ENCODE measurements around the gene TTC34. TPM values are rescaled to one million over a fixed set of nuclear protein-coding genes. Genes with fewer than 3 reads are reported as not detected.

TTC34 gene
- total RNA-seq, 1 donor from 2014 or later: 3.1 TPM

DNA sequence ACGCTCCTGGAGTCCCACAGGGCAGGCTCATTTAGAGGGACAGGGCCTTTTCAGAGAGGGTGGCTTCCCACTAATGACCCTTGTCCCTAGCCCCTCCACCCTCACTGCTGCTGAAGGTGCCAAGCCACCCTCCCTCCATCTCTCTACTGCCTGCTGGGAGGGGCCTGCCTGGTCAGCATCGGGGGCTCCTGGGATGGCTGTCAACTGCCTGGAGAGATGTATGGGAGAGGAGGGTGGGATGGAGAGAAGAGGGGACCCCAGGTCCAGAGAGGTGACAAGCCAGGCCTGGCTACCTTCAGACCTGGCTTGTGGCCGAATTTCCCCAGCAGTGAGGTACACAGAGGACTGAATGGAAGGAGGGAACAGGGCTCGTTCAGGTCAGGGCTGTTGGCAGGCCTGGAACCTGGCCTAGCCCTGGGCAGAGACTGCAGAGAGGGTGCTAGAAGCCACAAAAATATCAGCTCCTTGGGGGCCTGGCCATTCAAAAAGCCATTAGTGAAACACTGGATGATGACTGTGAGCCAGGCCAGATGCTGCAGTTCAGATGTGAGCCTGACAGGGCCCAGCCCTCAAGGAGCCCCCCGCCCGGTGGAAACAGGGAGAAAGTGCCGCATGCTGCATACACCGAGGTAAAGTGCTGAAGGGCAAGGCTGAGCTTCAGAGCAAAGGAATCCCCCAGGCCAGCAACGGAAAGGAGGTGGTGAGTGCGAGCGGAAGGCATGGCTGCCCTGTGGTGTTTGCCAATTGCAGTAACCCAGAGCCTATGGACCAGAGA, 188.7 kb downstream of the TTC34 start:
- Mint-ChIP-seq H3K4me3 (no peak overlapping the region), H3K27me3 (peaks cover 6% of the 10 kb centered on the region), H3K9me3 (peaks cover 16% of the 10 kb centered on the region), H3K4me1 (ENCODE audit: unreplicated experiment) (peaks cover 3% of the 10 kb centered on the region), H3K36me3 (no peaks in the 10 kb centered on the region), H3K27ac (no peak overlapping the region)
- DNase-seq (ENCODE audit: extremely low spot score, unreplicated experiment): no peak
- TF ChIP-seq, protein P1, sequence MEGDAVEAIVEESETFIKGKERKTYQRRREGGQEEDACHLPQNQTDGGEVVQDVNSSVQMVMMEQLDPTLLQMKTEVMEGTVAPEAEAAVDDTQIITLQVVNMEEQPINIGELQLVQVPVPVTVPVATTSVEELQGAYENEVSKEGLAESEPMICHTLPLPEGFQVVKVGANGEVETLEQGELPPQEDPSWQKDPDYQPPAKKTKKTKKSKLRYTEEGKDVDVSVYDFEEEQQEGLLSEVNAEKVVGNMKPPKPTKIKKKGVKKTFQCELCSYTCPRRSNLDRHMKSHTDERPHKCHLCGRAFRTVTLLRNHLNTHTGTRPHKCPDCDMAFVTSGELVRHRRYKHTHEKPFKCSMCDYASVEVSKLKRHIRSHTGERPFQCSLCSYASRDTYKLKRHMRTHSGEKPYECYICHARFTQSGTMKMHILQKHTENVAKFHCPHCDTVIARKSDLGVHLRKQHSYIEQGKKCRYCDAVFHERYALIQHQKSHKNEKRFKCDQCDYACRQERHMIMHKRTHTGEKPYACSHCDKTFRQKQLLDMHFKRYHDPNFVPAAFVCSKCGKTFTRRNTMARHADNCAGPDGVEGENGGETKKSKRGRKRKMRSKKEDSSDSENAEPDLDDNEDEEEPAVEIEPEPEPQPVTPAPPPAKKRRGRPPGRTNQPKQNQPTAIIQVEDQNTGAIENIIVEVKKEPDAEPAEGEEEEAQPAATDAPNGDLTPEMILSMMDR (conservative IDR thresholded peaks at IDR 0.05): no peak

DNA sequence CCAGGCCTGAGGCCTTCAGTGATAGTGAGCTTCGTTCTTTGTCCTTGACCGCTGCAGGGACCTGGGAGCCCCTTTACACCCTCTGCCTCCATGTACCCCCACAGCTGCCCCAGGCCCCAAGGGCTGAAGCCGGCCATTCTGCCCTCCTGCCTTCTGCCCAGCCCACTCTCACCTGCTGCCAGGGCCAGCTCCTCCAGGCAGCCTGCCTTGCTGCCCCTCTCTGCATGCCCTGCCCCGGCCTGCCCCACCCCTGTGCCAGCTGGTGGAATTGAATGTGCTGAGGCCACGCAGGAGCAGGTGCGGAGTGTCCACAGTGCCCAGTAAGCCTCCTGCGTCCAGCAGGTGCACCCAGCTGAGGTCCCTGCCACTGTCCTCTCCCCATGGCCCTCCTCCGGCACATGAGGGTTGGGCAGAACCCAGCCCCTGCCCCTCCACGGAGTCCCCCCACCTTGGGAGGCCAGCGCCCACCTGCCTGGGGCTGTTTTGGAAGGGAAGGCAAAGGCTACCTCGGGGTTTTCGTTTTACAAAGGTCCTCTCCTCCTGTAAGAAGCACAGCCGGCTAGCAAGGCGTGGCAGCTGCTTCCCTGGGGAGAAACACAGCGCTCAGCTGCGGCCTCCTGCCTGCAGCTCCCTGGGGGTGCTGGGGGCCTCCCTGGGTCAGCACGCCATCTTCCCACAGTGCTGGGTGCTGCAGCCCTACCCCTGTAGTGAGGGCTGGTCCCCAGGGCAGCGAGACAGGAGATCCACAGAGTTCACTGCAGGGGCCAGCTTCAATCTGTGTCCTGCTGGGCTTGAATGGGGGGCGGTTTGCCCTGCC, 189.7 kb downstream of the TTC34 start:
- Mint-ChIP-seq H3K36me3 (no peaks in the 10 kb centered on the region), H3K9me3 (peaks cover 16% of the 10 kb centered on the region), H3K27me3 (peaks cover 6% of the 10 kb centered on the region), H3K27ac (no peak overlapping the region), H3K4me3 (no peak overlapping the region), H3K4me1 (ENCODE audit: unreplicated experiment) (no peaks in the 10 kb centered on the region)
- TF ChIP-seq, protein P1 (conservative IDR thresholded peaks at IDR 0.05): no peak
- no peak for DNase-seq (ENCODE audit: extremely low spot score, unreplicated experiment)

DNA sequence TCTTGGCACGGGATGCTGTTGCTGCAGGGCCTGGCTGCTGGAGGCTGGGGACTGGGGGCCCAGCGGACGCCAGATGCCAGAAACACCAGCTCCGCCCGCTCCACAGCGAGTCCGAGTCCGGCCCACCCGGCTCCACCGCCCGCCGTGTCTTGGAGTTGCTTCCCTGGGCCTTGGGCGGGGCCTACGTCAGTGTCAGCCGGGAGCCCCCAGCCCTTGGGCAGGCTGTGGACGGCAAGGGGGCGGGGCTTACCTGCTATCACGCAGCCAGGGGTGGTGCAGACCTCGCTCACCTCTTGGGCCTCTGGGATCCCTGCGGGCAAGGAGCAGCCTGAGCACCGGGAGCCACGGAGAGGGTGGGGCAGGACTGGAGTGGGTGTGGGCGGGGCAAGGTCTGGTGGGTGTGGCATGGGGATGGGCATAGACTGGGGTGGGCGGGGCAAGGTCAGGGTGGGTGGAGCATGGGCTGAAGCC, 190.4 kb downstream of the TTC34 start:
- H3K9me3 Mint-ChIP-seq: peaks cover 16% of the 10 kb centered on the region
- peaks cover 6% of the 10 kb centered on the region for H3K27me3 Mint-ChIP-seq
- TF ChIP-seq, protein P1 (conservative IDR thresholded peaks at IDR 0.05): no peak
- DNase-seq (ENCODE audit: extremely low spot score, unreplicated experiment): no peak
- no peaks in the 10 kb centered on the region for H3K4me1 Mint-ChIP-seq (ENCODE audit: unreplicated experiment)
- no peaks in the 10 kb centered on the region for H3K36me3 Mint-ChIP-seq
- H3K27ac Mint-ChIP-seq: no peak overlapping the region
- no peak overlapping the region for H3K4me3 Mint-ChIP-seq

DNA sequence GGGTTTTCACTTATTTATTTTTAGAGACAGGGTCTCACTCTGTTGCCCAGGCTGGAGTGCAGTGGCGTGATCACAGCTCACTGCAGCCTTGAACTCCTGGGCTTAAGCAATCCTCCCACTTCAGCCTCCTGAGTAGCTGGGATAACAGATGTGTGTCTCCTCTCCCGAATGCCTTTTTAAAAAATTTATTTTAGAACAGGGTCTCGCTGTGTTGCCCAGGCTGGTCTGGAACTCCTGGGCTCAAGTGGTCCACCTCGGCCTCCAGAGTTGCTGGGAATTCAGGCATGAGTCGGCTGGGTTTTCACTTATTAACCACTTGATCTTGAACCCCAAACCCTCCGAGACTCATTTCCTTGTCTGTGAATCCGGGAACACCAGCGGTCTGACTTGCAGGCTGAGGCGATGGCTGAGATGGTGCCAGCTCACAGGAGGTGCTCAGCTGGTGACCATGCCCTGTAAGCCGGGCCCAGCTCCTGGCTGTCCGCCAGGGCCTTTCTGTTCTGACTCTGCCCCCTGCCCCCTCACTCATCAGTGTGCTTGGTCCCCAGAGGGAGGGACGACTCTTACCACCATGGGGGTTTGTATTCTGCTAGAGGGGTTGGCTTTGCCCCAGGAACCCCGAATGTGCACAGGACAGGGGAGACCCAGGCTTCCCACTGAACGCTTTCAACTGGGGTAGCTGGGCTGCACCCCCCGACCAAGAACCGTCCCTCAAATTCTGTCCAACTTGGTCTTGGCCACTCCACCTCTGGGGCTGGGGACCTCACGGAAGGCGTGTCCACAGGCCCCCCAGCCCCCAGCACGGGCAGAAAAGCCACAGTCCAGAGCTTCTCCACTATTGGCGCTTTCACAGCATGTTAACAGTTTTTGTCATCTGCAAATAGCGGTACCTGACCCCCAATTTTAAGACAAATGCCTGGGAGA, 191.2 kb downstream of the TTC34 start:
- Mint-ChIP-seq H3K27ac (no peak overlapping the region), H3K9me3 (peaks cover 11% of the 10 kb centered on the region), H3K36me3 (no peaks in the 10 kb centered on the region), H3K4me3 (no peak overlapping the region), H3K4me1 (ENCODE audit: unreplicated experiment) (no peaks in the 10 kb centered on the region), H3K27me3 (peaks cover 1% of the 10 kb centered on the region)
- no peak for DNase-seq (ENCODE audit: extremely low spot score, unreplicated experiment)
- TF ChIP-seq, protein P1 (conservative IDR thresholded peaks at IDR 0.05): no peak

Data from type B pancreatic cell (in vitro differentiated cells).